ENCODE data around the gene LIPC. TPM values are rescaled to one million over a fixed set of nuclear protein-coding genes. Genes with fewer than 3 reads are reported as not detected.

LIPC gene
- total RNA-seq, 1 experiment from 2014 or later, result not detected

- ChIA-PET RAD21 (ENCODE audit: low non-redundant PET in 1 of 2, low total read pairs in 2 of 2, uncharacterized antibody in 2 of 2, unreplicated experiment in 2 of 2) (no interaction called here), CTCF (interaction anchor here (0.7 kb wide), 1 partner anchor 10 kb away, joined by 3 read pairs; no protein-coding TSS in a partner anchor), POLR2A (interaction anchor here (0.6 kb wide), 1 partner anchor 18 kb away, joined by 3 read pairs; no protein-coding TSS in a partner anchor)
- intact Hi-C loops (cut with micrococcal nuclease), result no loop called here
- Histone ChIP-seq H3K4me3 (replicated peaks in 1 of 2; ENCODE audit: low read depth in 1 of 2, low read length in 2 of 2) (no peak overlapping the region), H3K79me2 (ENCODE audit: insufficient read depth, low read length) (no peaks in the 10 kb centered on the region), H3K27ac (ENCODE audit: low read depth, low read length) (no peak overlapping the region), H3K4me1 (ENCODE audit: control insufficient read depth in 1 of 2, insufficient read depth in 2 of 2, low read length in 2 of 2) (peaks cover 2 to 18% of the 10 kb centered on the region in 2 experiments; a peak in 2 of 4 replicates), H3K9ac (ENCODE audit: low read length) (no peak overlapping the region), H3K4me2 (ENCODE audit: low read length) (no peak overlapping the region), H3K27me3 (ENCODE audit: insufficient read depth, low read length) (no peaks in the 10 kb centered on the region), H4K20me1 (ENCODE audit: insufficient read depth) (no peaks in the 10 kb centered on the region), H3K9me2 (ENCODE audit: insufficient read depth) (no peaks in the 10 kb centered on the region), H2AFZ (ENCODE audit: low read depth, low read length, poor library complexity, severe bottlenecking) (peak overlapping the region; percentile 3), H3K36me3 (ENCODE audit: control insufficient read depth in 1 of 2, insufficient read depth in 2 of 2, low read length in 2 of 2) (no peaks in the 10 kb centered on the region), H3K9me3 (ENCODE audit: control insufficient read depth in 1 of 2, insufficient read depth in 1 of 2, low read depth in 1 of 2, low read length in 2 of 2) (no peaks in the 10 kb centered on the region)
- TF ChIP-seq MAX (IDR thresholded peaks at IDR 0.05) (no peak), POLR2AphosphoS5 (IDR thresholded peaks at IDR 0.05; ENCODE audit: low read depth, low read length) (no peak), CBX3 (IDR thresholded peaks at IDR 0.05; ENCODE audit: low read depth) (no peak), ATF3 (IDR thresholded peaks at IDR 0.05) (no peak)
- no TSS peak for BruUV-seq (replicated peaks)
- ATAC-seq (peak; percentile 50; the same call in 1 of the 2 replicates), DNase-seq (ENCODE audit: low read depth, low spot score) (no peak)
Observed at GRCh38 chr15:58506783-58507668, 75.2 kb downstream of the LIPC start.

- TF ChIP-seq SP1 (IDR thresholded peaks at IDR 0.05; ENCODE audit: low read depth), result no peak
- no peak for TF ChIP-seq REST (IDR thresholded peaks at IDR 0.05; ENCODE audit: low read depth)
- TF ChIP-seq CBX3 (IDR thresholded peaks at IDR 0.05; ENCODE audit: low read depth), result no peak
- Histone ChIP-seq H3K27me3 (ENCODE audit: insufficient read depth, low read length) (no peaks in the 10 kb centered on the region), H4K20me1 (ENCODE audit: insufficient read depth) (no peaks in the 10 kb centered on the region), H3K36me3 (ENCODE audit: control insufficient read depth in 1 of 2, insufficient read depth in 2 of 2, low read length in 2 of 2) (no peaks in the 10 kb centered on the region), H3K4me1 (ENCODE audit: control insufficient read depth in 1 of 2, insufficient read depth in 2 of 2, low read length in 2 of 2) (peaks cover 2 to 18% of the 10 kb centered on the region in 2 experiments; a peak in 2 of 4 replicates), H2AFZ (ENCODE audit: low read depth, low read length, poor library complexity, severe bottlenecking) (no peak overlapping the region), H3K27ac (ENCODE audit: low read depth, low read length) (no peak overlapping the region), H3K4me2 (ENCODE audit: low read length) (no peak overlapping the region), H3K79me2 (ENCODE audit: insufficient read depth, low read length) (no peaks in the 10 kb centered on the region), H3K9me3 (ENCODE audit: control insufficient read depth in 1 of 2, insufficient read depth in 1 of 2, low read depth in 1 of 2, low read length in 2 of 2) (no peaks in the 10 kb centered on the region), H3K9me2 (ENCODE audit: insufficient read depth) (no peaks in the 10 kb centered on the region), H3K4me3 (replicated peaks in 1 of 2; ENCODE audit: low read depth in 1 of 2, low read length in 2 of 2) (no peak overlapping the region), H3K9ac (ENCODE audit: low read length) (no peak overlapping the region)
- ATAC-seq (no peak), DNase-seq (ENCODE audit: low read depth, low spot score) (no peak)
- POLR2A ChIA-PET, result no interaction called here
- intact Hi-C loops (cut with micrococcal nuclease), result no loop called here
- no TSS peak for BruUV-seq (replicated peaks)
- RAD21 ChIA-PET (ENCODE audit: low non-redundant PET in 1 of 2, low total read pairs in 2 of 2, uncharacterized antibody in 2 of 2, unreplicated experiment in 2 of 2), result no interaction called here
- CTCF ChIA-PET, result no interaction called here
Observed at GRCh38 chr15:58509556-58509955, 77.8 kb downstream of the LIPC start.
